GM21515 (cell line): Measurements from ENCODE around the gene PPP1R15B.

ENCODE experiments used
- ATAC-seq: cut with Tn5 transposase; IDR thresholded peaks from one replicate; pipeline ENCODE4 v1.9.1; 2021; ENCODE audit not compliant: unreplicated experiment

PPP1R15B gene

GRCh38 chr1:204411451-204412204 is at the start of gene PPP1R15B:
PPP1R15B (minus strand) TSS chr1:204411817; CDS start chr1:204411411, 406 bp downstream.
- peak; percentile 83 for ATAC-seq

- no peak for ATAC-seq
Observed at GRCh38 chr1:204460346-204460745, 48.7 kb upstream of the PPP1R15B start.

- ATAC-seq = no peak
Observed at GRCh38 chr1:204459706-204460105, 48.1 kb upstream of the PPP1R15B start.

- ATAC-seq = no peak
Observed at GRCh38 chr1:204457666-204458065, 46.0 kb upstream of the PPP1R15B start.

GRCh38 chr1:204456826-204457442 is 45.3 kb upstream of the PPP1R15B start:
- no peak for ATAC-seq

- no peak for ATAC-seq
Observed at GRCh38 chr1:204455831-204456145, 44.2 kb upstream of the PPP1R15B start.

- no peak for ATAC-seq
Observed at GRCh38 chr1:204455063-204455830, 43.6 kb upstream of the PPP1R15B start.

GRCh38 chr1:204454476-204454875 is 42.9 kb upstream of the PPP1R15B start:
- ATAC-seq = no peak

GRCh38 chr1:204453141-204453772 is 41.6 kb upstream of the PPP1R15B start:
- ATAC-seq = peak; percentile 65

GRCh38 chr1:204451352-204452124 is 39.9 kb upstream of the PPP1R15B start:
- ATAC-seq = no peak

GRCh38 chr1:204450461-204451257 is 39.0 kb upstream of the PPP1R15B start:
- no peak for ATAC-seq

- ATAC-seq = no peak
Observed at GRCh38 chr1:204449678-204450280, 38.2 kb upstream of the PPP1R15B start.

- ATAC-seq = no peak
Observed at GRCh38 chr1:204448991-204449677, 37.5 kb upstream of the PPP1R15B start.

- ATAC-seq = no peak
Observed at GRCh38 chr1:204448344-204448964, 36.8 kb upstream of the PPP1R15B start.

GRCh38 chr1:204447736-204448135 is 36.1 kb upstream of the PPP1R15B start:
- ATAC-seq = no peak

GRCh38 chr1:204447190-204447589 is 35.6 kb upstream of the PPP1R15B start:
- ATAC-seq = no peak

GRCh38 chr1:204446413-204447111 is 34.9 kb upstream of the PPP1R15B start:
- peak; percentile 56 for ATAC-seq

- no peak for ATAC-seq
Observed at GRCh38 chr1:204445860-204446412, 34.3 kb upstream of the PPP1R15B start.
